ENCODE data around the gene CLCA1. TPM values are rescaled to one million over a fixed set of nuclear protein-coding genes. Genes with fewer than 3 reads are reported as not detected.

Gene CLCA1
- total and polyA plus RNA-seq, 10 donors: 0.13 TPM; not detected in 9

DNA sequence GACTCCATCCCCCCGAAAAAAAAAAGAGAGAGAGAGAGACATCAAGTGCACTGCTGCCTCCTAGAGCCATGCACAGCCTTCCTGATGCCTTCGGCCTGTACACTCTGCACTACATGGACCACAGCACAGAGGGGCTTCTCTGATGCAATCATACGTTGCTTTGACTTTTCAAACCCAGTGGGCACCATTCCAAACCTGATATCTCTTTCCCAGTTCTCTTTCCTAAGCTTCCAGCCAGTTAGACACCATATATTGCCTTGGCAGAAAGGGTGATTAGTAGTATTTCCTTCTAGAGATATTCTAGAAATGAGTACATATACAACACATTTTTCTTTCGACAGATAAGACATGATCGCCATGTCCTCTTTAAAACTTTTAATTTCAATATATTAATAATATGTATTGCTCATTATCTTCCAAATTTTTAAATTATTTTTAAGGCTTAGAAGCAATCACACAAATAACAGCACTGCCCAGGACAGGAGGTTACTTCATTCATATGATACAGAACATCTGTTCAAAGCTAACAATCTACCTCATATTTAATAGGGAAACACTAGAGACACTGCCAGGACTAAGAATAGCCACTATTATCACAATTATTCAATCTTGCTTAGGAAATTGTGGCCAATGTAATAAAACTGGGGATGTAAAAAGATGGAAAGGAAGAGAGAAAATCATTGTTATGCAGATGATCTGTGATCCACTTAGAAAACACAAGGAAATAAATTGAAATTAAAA, 9.9 kb downstream of the CLCA1 start:
- 55 to 85% (median 72%) methylated on average over 5 of the region's 5 CpGs for WGBS, 5 donors
- no peak overlapping the region for H3K4me3 ChIP-seq
- H3K27me3 ChIP-seq (replicated peaks in 1 of 7): no peaks in the 10 kb centered on the region
- intact Hi-C loops (cut with DNase I; ENCODE audit: low total_unique reads): no loop called here
- no peak overlapping the region for H3K27ac ChIP-seq
- TF ChIP-seq, protein P1, sequence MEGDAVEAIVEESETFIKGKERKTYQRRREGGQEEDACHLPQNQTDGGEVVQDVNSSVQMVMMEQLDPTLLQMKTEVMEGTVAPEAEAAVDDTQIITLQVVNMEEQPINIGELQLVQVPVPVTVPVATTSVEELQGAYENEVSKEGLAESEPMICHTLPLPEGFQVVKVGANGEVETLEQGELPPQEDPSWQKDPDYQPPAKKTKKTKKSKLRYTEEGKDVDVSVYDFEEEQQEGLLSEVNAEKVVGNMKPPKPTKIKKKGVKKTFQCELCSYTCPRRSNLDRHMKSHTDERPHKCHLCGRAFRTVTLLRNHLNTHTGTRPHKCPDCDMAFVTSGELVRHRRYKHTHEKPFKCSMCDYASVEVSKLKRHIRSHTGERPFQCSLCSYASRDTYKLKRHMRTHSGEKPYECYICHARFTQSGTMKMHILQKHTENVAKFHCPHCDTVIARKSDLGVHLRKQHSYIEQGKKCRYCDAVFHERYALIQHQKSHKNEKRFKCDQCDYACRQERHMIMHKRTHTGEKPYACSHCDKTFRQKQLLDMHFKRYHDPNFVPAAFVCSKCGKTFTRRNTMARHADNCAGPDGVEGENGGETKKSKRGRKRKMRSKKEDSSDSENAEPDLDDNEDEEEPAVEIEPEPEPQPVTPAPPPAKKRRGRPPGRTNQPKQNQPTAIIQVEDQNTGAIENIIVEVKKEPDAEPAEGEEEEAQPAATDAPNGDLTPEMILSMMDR (IDR thresholded peaks at IDR 0.05 in 8 of 11, conservative IDR thresholded peaks at IDR 0.05 in 3 of 11): no peak
- TF ChIP-seq POLR2AphosphoS5 (IDR thresholded peaks at IDR 0.05): no peak
- no peak for TF ChIP-seq POLR2A (IDR thresholded peaks at IDR 0.05)
- H3K36me3 ChIP-seq: no peaks in the 10 kb centered on the region
- no peak for DNase-seq
- peaks cover 0 to 5% (median 0%) of the 10 kb centered on the region in 6 donors for H3K4me1 ChIP-seq
- no peaks in the 10 kb centered on the region for H3K9me3 ChIP-seq

DNA sequence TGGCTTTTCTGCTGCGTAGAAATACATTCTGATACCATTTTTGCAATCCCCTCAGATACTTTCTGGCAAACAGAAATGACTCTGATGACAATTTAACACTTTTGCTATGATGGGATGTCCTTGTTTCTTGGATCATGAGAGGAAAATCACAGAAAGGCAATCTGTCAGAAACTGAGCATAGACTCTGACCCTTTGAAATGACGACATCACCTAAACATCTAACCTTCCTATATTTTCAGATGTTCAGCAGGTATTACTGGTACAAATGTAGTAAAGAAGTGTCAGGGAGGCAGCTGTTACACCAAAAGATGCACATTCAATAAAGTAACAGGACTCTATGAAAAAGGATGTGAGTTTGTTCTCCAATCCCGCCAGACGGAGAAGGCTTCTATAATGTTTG, 13.2 kb downstream of the CLCA1 start:
- TF ChIP-seq POLR2AphosphoS5 (IDR thresholded peaks at IDR 0.05) (no peak), POLR2A (IDR thresholded peaks at IDR 0.05) (no peak)
- TF ChIP-seq, protein P1 (IDR thresholded peaks at IDR 0.05 in 8 of 11, conservative IDR thresholded peaks at IDR 0.05 in 3 of 11): no peak
- WGBS, 5 donors: 85 to 96% (median 88%) methylated on average over 4 of the region's 4 CpGs
- Histone ChIP-seq H3K36me3 (no peaks in the 10 kb centered on the region), H3K27me3 (replicated peaks in 1 of 7) (no peaks in the 10 kb centered on the region), H3K4me1 (no peaks in the 10 kb centered on the region), H3K27ac (no peak overlapping the region), H3K9me3 (no peaks in the 10 kb centered on the region), H3K4me3 (no peak overlapping the region)
- no peak for DNase-seq
- intact Hi-C loops (cut with DNase I; ENCODE audit: low total_unique reads): no loop called here

DNA sequence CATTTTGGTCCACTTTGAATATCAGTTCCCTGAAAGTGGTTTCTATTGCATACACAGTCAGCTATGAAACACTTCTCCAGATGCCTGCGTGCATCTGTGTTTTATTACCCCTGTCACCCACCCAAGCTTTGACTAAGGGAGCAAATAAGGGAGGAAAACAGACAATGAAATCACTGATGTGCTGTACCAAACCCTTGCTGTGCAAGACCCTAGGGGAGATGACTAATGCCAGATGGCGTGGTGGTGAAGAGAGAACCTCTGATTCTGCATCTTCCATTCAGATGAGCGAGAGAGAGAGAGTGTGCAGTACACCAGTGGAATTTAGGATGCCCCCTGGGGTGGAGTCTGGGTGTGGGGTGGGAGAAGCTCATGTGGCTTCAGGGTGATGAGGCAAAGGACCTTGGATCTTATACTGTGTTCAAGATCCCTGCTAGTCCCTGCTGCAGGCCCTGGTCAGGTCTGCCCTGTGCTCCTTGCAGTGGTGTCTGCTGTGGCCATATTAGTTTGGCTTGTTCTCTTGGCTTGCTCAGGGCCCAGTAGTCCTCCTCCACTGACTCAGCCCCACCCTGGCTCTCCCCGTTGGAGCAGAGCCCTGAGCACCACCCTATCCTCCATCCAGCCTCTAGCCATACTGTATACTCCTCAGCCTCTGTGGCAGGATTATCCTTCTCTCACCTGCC, 18.5 kb downstream of the CLCA1 start:
- TF ChIP-seq, protein P1 (IDR thresholded peaks at IDR 0.05 in 8 of 11, conservative IDR thresholded peaks at IDR 0.05 in 3 of 11): no peak
- no peak for TF ChIP-seq POLR2AphosphoS5 (IDR thresholded peaks at IDR 0.05)
- TF ChIP-seq POLR2A (IDR thresholded peaks at IDR 0.05): no peak
- Histone ChIP-seq H3K4me3 (no peak overlapping the region), H3K4me1 (no peaks in the 10 kb centered on the region), H3K27ac (no peak overlapping the region), H3K36me3 (no peaks in the 10 kb centered on the region), H3K27me3 (replicated peaks in 1 of 7) (no peaks in the 10 kb centered on the region), H3K9me3 (no peaks in the 10 kb centered on the region)
- 79 to 92% (median 86%) methylated on average over 4 of the region's 4 CpGs for WGBS, 5 donors
- intact Hi-C loops (cut with DNase I; ENCODE audit: low total_unique reads): no loop called here
- DNase-seq: no peak

DNA sequence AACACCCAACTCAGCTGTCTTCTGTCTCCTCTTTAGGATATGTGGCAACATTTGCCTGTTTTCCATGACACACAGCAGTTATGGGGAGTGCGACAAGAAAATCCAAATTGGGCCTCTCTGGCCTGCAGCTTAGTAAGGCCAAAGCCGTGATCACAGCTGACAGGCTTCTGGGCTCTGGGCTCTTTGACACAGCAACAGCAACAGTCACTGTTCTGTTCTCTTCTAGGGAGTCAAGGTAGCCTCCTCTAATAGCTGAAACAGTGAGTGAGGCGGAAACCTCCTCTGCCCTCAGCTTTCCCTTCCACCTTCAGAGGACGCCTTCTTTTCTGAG, 19.0 kb downstream of the CLCA1 start:
- Histone ChIP-seq H3K36me3 (no peaks in the 10 kb centered on the region), H3K27me3 (replicated peaks in 1 of 7) (no peaks in the 10 kb centered on the region), H3K4me1 (no peaks in the 10 kb centered on the region), H3K4me3 (no peak overlapping the region), H3K9me3 (no peaks in the 10 kb centered on the region), H3K27ac (no peak overlapping the region)
- intact Hi-C loops (cut with DNase I; ENCODE audit: low total_unique reads): no loop called here
- TF ChIP-seq POLR2AphosphoS5 (IDR thresholded peaks at IDR 0.05) (no peak), POLR2A (IDR thresholded peaks at IDR 0.05) (no peak)
- TF ChIP-seq, protein P1 (IDR thresholded peaks at IDR 0.05 in 8 of 11, conservative IDR thresholded peaks at IDR 0.05 in 3 of 11): no peak
- 89 to 97% (median 93%) methylated on average over 4 of the region's 4 CpGs for WGBS, 5 donors
- no peak for DNase-seq

Data from spleen (tissue), 11 donors.